ENCODE data around the gene HNRNPC.

HNRNPC gene

DNA sequence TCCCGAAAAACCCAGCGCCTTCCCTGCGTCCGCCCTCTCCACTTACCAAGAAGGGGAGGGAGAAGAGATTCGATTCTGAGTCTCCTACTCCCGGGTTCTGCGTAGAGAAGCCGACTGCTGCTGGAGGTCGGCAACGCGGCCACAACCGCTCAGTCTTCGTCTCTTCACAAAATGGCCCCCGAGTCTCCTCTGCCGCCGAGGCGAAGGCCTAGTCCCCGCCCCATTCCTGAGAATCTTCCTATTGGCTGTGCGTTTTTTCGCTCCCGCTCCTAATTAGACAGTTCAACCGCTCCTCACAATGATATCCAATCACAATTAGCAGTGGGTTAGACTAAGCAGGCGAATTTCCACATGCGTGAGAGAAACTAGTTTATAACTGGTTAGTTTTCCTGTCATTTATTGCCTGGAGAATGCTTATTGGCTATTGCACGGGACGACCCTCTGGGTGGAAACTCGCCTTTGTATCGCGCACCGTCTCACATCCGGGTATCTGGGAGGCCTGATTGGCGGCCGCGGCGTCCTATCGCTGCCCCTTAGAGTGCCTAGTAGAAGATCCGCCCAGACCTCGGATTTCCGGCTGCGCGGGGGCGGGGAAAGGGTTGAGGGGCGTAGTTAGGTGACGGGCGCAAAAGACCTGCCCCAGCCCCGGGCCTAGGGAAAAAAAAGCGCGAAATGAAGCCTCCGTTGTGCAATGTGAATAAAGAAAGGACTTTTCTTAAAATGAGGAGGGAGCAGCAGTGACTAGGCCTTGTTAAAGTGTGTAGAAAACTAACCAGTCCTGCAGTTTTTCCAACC, at the start of gene HNRNPC:
TSS of gene HNRNPC (minus strand) at position 191 of the 795 bp plus-strand sequence. CDS start 35,249 bp downstream, outside the sequence.
- H3K36me3 ChIP-seq (ENCODE audit: insufficient read depth, low read length), result peaks cover 45% of the 10 kb centered on the region
- peak within 1 kb of the TSS; percentile 82 to 99 for H3K4me3 ChIP-seq (ENCODE audit: low read depth in 1 of 2, low read length in 2 of 2)
- H3K79me2 ChIP-seq (ENCODE audit: insufficient read depth, low read length), result peaks cover 55% of the 10 kb centered on the region
- H3K27me3 ChIP-seq (ENCODE audit: insufficient read depth, low read length, poor library complexity), result no peaks in the 10 kb centered on the region
- peak within 1 kb of the TSS; percentile 96 for H3K27ac ChIP-seq (ENCODE audit: low read length)
- peak within 1 kb of the TSS; percentile 66 for H2AFZ ChIP-seq (ENCODE audit: low read depth, low read length)
- ATAC-seq (ENCODE audit: insufficient read depth, low read depth) (peak; percentile 91), DNase-seq (peak; percentile 100)
- peak within 1 kb of the TSS; percentile 73 for H3K4me2 ChIP-seq (ENCODE audit: insufficient read depth, low read length)
- H4K20me1 ChIP-seq (ENCODE audit: insufficient read depth, low read length), result peaks cover 45% of the 10 kb centered on the region
- no peak for TF ChIP-seq CTCF (IDR thresholded peaks at IDR 0.05; ENCODE audit: borderline replicate concordance, extremely low read depth, low read length, poor library complexity, severe bottlenecking)
- TF ChIP-seq EZH2 (IDR thresholded peaks at IDR 0.05; ENCODE audit: borderline replicate concordance, low read depth, low read length, severe bottlenecking), result no peak
- peaks cover 50% of the 10 kb centered on the region for H3K4me1 ChIP-seq (ENCODE audit: insufficient read depth, low read length)
- H3K9me3 ChIP-seq (ENCODE audit: insufficient read depth, low read length, severe bottlenecking), result no peaks in the 10 kb centered on the region
- peak within 1 kb of the TSS; percentile 89 for H3K9ac ChIP-seq (ENCODE audit: low read depth, low read length)

GRCh38 chr14:21317398-21317797, 48.2 kb upstream of the HNRNPC start:
- H3K27ac ChIP-seq (ENCODE audit: low read length), result no peak overlapping the region
- H3K4me2 ChIP-seq (ENCODE audit: insufficient read depth, low read length), result no peak overlapping the region
- TF ChIP-seq CTCF (IDR thresholded peaks at IDR 0.05; ENCODE audit: borderline replicate concordance, extremely low read depth, low read length, poor library complexity, severe bottlenecking) (no peak), EZH2 (IDR thresholded peaks at IDR 0.05; ENCODE audit: borderline replicate concordance, low read depth, low read length, severe bottlenecking) (no peak)
- DNase-seq (no peak), ATAC-seq (ENCODE audit: insufficient read depth, low read depth) (no peak)
- H3K4me3 ChIP-seq (ENCODE audit: low read depth in 1 of 2, low read length in 2 of 2), result no peak overlapping the region
- no peak overlapping the region for H3K9ac ChIP-seq (ENCODE audit: low read depth, low read length)
- no peaks in the 10 kb centered on the region for H3K9me3 ChIP-seq (ENCODE audit: insufficient read depth, low read length, severe bottlenecking)
- no peaks in the 10 kb centered on the region for H3K36me3 ChIP-seq (ENCODE audit: insufficient read depth, low read length)
- no peak overlapping the region for H2AFZ ChIP-seq (ENCODE audit: low read depth, low read length)
- H3K79me2 ChIP-seq (ENCODE audit: insufficient read depth, low read length), result no peaks in the 10 kb centered on the region
- H3K27me3 ChIP-seq (ENCODE audit: insufficient read depth, low read length, poor library complexity), result no peaks in the 10 kb centered on the region
- no peaks in the 10 kb centered on the region for H4K20me1 ChIP-seq (ENCODE audit: insufficient read depth, low read length)
- H3K4me1 ChIP-seq (ENCODE audit: insufficient read depth, low read length), result peaks cover 6% of the 10 kb centered on the region

DNA sequence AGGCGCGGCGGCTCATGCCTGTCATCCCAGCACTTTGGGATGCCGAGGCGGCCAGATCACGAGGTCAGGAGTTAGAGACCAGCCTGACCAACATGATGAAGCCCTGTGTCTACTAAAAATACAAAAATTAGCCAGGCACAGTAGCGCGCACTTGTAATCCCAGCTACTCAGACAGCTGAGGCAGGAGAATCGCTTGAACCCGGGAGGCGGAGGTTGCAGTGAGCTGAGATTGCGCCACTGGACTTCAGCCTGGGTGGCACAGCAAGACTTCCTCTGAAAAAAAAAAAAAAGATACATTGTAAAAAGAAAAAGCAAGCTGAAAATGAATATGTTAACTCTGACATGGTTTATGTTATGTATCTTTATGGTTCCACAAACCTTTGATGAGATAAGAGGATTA, 44.3 kb upstream of the HNRNPC start:
- no peak for TF ChIP-seq CTCF (IDR thresholded peaks at IDR 0.05; ENCODE audit: borderline replicate concordance, extremely low read depth, low read length, poor library complexity, severe bottlenecking)
- TF ChIP-seq EZH2 (IDR thresholded peaks at IDR 0.05; ENCODE audit: borderline replicate concordance, low read depth, low read length, severe bottlenecking), result no peak
- H3K79me2 ChIP-seq (ENCODE audit: insufficient read depth, low read length), result no peaks in the 10 kb centered on the region
- H3K4me1 ChIP-seq (ENCODE audit: insufficient read depth, low read length), result no peaks in the 10 kb centered on the region
- DNase-seq (no peak), ATAC-seq (ENCODE audit: insufficient read depth, low read depth) (no peak)
- no peaks in the 10 kb centered on the region for H3K27me3 ChIP-seq (ENCODE audit: insufficient read depth, low read length, poor library complexity)
- H3K27ac ChIP-seq (ENCODE audit: low read length), result no peak overlapping the region
- no peak overlapping the region for H2AFZ ChIP-seq (ENCODE audit: low read depth, low read length)
- no peak overlapping the region for H3K4me3 ChIP-seq (ENCODE audit: low read depth in 1 of 2, low read length in 2 of 2)
- H4K20me1 ChIP-seq (ENCODE audit: insufficient read depth, low read length), result no peaks in the 10 kb centered on the region
- no peak overlapping the region for H3K9ac ChIP-seq (ENCODE audit: low read depth, low read length)
- H3K9me3 ChIP-seq (ENCODE audit: insufficient read depth, low read length, severe bottlenecking), result no peaks in the 10 kb centered on the region
- no peaks in the 10 kb centered on the region for H3K36me3 ChIP-seq (ENCODE audit: insufficient read depth, low read length)
- H3K4me2 ChIP-seq (ENCODE audit: insufficient read depth, low read length), result no peak overlapping the region

Data from DND-41 (cell line).